ENCODE data around the gene TMOD1.

DNA sequence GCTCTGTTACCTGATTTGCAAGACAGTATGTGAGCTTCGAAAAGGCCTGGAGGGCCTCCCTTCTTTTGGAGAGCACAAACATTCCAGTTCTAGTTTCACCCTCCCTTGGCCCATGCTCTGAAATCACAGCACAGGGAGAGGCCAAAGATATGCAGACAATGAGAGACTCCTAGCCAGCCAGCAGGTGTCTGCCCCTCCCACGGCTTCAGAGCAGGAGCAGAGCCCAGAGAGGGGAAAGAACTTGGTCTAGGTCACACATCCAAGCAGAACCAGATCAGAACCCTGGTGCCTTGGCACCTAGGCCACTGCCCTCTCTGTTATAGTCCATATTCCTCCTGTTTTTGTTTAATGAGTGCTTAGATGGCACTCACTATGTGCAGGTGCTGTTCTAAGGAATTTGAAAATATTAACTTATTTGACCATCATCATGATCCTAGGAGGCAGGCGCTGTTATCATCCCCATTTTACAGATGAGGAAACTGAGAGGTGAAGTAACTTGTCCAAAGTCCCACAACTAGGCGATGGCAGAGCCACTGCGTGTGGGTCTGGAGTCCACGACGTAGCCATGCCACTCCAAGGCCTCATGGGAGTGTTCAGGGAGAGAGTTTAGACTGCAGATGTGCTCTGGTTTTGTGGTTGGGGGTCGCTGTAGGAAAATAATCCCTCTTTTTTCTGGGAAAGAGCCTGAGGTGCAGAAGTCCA, 27.2 kb downstream of the TMOD1 start:
- TF ChIP-seq, protein P1, sequence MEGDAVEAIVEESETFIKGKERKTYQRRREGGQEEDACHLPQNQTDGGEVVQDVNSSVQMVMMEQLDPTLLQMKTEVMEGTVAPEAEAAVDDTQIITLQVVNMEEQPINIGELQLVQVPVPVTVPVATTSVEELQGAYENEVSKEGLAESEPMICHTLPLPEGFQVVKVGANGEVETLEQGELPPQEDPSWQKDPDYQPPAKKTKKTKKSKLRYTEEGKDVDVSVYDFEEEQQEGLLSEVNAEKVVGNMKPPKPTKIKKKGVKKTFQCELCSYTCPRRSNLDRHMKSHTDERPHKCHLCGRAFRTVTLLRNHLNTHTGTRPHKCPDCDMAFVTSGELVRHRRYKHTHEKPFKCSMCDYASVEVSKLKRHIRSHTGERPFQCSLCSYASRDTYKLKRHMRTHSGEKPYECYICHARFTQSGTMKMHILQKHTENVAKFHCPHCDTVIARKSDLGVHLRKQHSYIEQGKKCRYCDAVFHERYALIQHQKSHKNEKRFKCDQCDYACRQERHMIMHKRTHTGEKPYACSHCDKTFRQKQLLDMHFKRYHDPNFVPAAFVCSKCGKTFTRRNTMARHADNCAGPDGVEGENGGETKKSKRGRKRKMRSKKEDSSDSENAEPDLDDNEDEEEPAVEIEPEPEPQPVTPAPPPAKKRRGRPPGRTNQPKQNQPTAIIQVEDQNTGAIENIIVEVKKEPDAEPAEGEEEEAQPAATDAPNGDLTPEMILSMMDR (IDR thresholded peaks at IDR 0.05) = no peak
- no peak for TF ChIP-seq POLR2A (IDR thresholded peaks at IDR 0.05)

Data from testis (tissue), 2 donors.